ENCODE data around the gene RBBP8NL. TPM values are rescaled to one million over a fixed set of nuclear protein-coding genes. Genes with fewer than 3 reads are reported as not detected.

The RBBP8NL gene
- total and polyA plus RNA-seq, 2 experiments from 2014 or later: 0.10 to 1.1 TPM

DNA sequence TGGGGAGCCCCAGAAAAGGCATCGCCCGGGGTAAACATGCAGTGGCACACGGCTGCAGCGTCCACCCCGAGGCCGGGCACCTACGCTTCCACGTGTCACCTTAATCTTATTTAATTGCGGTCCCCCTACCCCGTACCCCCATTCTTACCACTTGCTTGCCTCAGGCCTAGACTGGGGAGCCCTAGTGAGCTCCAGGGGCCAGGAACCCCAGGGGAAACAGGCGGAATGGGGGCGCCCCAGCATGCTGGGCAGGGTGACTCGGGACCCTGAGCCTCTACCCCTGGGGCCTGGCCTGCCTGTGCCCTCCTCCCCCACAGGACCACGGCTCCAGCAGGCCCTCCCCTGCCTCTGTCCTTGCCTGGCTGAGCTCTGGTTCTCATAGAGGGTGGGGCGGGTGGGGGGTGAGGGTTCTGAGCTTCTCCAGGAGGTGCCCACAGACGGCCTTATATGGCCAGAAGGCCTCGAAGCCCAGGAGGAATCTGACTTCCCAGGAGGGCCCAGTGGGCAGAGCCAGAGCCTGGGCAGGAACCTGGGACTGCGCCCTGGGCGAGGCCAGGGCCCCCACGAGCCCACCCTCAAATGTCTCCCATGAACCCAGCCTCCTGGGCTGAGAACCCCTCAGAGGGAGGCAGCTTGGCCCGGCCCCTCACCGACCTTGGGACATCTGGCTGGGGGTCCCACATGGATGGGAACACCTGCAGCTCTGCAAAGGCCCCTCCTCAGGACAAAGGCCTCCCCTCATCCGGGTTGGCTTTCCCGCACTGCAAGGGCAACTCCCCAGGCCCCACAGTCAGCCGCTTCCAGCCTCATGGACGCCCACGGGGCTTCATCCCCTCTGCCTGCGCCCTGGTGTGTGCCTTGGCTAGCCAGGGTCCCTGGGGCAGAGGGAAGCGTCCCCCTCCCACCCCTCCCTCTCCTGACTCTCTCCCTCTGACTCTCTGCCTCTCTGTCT lies 55.0 kb downstream of the RBBP8NL start:
- no peak overlapping the region for H3K4me3 ChIP-seq
- no peak for TF ChIP-seq NANOG (IDR thresholded peaks at IDR 0.05; ENCODE audit: borderline replicate concordance)
- TF ChIP-seq, protein P1, sequence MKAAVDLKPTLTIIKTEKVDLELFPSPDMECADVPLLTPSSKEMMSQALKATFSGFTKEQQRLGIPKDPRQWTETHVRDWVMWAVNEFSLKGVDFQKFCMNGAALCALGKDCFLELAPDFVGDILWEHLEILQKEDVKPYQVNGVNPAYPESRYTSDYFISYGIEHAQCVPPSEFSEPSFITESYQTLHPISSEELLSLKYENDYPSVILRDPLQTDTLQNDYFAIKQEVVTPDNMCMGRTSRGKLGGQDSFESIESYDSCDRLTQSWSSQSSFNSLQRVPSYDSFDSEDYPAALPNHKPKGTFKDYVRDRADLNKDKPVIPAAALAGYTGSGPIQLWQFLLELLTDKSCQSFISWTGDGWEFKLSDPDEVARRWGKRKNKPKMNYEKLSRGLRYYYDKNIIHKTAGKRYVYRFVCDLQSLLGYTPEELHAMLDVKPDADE (IDR thresholded peaks at IDR 0.05): no peak
- no peak for TF ChIP-seq ZNF462 (CRISPR knock-in tag; IDR thresholded peaks at IDR 0.05)
- TF ChIP-seq ZNF331 (CRISPR knock-in tag; IDR thresholded peaks at IDR 0.05; ENCODE audit: low read depth): no peak
- no peak for TF ChIP-seq ZNF114 (CRISPR knock-in tag; IDR thresholded peaks at IDR 0.05)
- TF ChIP-seq STAT1 (IDR thresholded peaks at IDR 0.05; ENCODE audit: unreplicated experiment): no peak
- TF ChIP-seq POLR2AphosphoS5 (IDR thresholded peaks at IDR 0.05; ENCODE audit: low read depth): no peak
- no peak for TF ChIP-seq EZH2 (IDR thresholded peaks at IDR 0.05; ENCODE audit: low read depth, unreplicated experiment)
- no peak for TF ChIP-seq EZH2phosphoT487 (IDR thresholded peaks at IDR 0.05; ENCODE audit: unreplicated experiment)
- H3K27ac Mint-ChIP-seq: no peak overlapping the region
- peaks cover 37% of the 10 kb centered on the region for H3K4me1 ChIP-seq (ENCODE audit: insufficient read depth)
- H3K27me3 ChIP-seq (ENCODE audit: insufficient read depth): no peaks in the 10 kb centered on the region
- no peak overlapping the region for H3K27ac ChIP-seq (ENCODE audit: low read depth)
- H3K27me3 Mint-ChIP-seq (ENCODE audit: insufficient read depth, low read depth, poor library complexity): peaks cover 24% of the 10 kb centered on the region
- H3K9me2 ChIP-seq (ENCODE audit: insufficient read depth): no peaks in the 10 kb centered on the region
- H4K20me1 ChIP-seq (replicated peaks; ENCODE audit: insufficient read depth): no peaks in the 10 kb centered on the region
- no peak overlapping the region for H2AFZ ChIP-seq
- peaks cover 42% of the 10 kb centered on the region for H3K4me1 Mint-ChIP-seq
- H3K36me3 Mint-ChIP-seq (ENCODE audit: low read depth): peaks cover 2% of the 10 kb centered on the region; the same call in 2 of the 3 replicates
- no peaks in the 10 kb centered on the region for H3K36me3 ChIP-seq (ENCODE audit: insufficient read depth)
- no peaks in the 10 kb centered on the region; the same call in 2 of the 3 replicates for H3K9me3 Mint-ChIP-seq
- ATAC-seq (no peak), DNase-seq (ENCODE audit: low spot score) (no peak)
- peaks cover 13% of the 10 kb centered on the region; the same call in 1 of the 2 replicates for H3F3A ChIP-seq (replicated peaks; ENCODE audit: low read depth)
- H3K4me2 ChIP-seq: no peak overlapping the region
- H3K4me3 Mint-ChIP-seq: no peak overlapping the region; the same call in 2 of the 3 replicates
- H3K79me2 ChIP-seq (replicated peaks; ENCODE audit: insufficient read depth): no peaks in the 10 kb centered on the region

All from GM23338 (cell line).